IPS DF 19.7 (cell line): ENCODE data around the gene TM9SF2.
"Not testable (repeated sequence)": the region's sequence is repeated elsewhere in the genome, so short reads cannot be mapped to it uniquely, and the experiment has no call there.

Experiments used
- DNase-seq: peaks from one replicate; pipeline ENCODE4 v3.0.0-alpha.2; 2013; ENCODE audit warnings: low read depth, low spot score

TM9SF2 gene, protein sequence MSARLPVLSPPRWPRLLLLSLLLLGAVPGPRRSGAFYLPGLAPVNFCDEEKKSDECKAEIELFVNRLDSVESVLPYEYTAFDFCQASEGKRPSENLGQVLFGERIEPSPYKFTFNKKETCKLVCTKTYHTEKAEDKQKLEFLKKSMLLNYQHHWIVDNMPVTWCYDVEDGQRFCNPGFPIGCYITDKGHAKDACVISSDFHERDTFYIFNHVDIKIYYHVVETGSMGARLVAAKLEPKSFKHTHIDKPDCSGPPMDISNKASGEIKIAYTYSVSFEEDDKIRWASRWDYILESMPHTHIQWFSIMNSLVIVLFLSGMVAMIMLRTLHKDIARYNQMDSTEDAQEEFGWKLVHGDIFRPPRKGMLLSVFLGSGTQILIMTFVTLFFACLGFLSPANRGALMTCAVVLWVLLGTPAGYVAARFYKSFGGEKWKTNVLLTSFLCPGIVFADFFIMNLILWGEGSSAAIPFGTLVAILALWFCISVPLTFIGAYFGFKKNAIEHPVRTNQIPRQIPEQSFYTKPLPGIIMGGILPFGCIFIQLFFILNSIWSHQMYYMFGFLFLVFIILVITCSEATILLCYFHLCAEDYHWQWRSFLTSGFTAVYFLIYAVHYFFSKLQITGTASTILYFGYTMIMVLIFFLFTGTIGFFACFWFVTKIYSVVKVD

DNA sequence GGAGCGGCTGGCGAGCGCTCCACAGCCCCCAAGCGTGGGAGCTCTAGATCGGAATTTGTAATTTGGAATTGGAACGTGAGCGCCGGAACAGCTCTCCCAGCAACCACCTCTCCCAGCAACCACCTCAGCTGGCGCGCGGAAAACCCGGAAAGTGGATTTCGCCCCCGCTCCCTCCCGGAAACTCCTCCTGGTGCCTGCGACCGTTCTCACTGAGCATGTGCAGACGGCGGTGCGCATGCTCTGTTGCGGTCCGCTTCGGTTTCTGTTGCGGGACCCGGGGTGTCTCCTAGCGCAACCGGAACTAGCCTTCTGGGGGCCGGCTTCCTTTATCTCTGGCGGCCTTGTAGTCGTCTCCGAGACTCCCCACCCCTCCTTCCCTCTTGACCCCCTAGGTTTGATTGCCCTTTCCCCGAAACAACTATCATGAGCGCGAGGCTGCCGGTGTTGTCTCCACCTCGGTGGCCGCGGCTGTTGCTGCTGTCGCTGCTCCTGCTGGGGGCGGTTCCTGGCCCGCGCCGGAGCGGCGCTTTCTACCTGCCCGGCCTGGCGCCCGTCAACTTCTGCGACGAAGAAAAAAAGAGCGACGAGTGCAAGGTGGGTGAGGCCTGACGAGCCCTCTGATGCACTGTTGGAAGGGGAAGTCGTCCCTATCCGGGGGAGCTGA lies at the start of gene TM9SF2:
Gene TM9SF2 (plus strand): TSS at position 289 of the 664 bp plus-strand sequence. CDS start 135 bp downstream, at position 424.
- peak; percentile 94 for DNase-seq

DNA sequence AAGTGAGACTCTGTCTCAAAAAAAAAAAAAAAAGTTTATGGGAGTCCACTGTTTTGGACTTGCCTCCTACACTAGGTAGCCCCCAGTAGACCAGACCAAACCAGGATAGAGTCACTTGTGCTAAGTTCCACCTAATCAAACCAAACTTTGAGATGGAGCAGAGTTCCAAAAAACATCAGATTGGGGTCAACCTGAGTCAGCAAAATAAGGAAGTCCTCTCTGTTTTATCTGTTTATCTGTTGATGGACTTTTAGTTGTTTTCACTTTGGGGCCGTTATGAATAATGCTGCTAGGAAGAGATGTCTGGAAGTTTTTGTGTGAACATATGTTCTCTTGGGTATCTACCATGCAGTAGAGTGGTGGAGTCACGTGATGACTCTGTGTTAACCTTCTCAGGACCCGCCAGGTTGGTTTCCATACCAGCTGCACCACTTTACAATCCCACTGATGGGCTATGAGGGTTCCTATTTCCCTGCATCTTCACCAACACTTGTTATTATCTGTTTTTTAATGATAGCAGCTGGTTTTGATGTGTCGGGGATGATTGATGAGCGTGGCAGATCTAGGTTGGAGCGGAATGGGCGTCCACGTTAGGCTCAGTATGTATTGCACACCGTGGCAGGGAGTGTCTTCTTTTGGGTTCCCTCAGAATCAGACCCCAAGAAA lies 46.6 kb upstream of the TM9SF2 start:
- no peak for DNase-seq

- no peak for DNase-seq
These were observed 42.0 kb upstream of the TM9SF2 start for GRCh38 chr13:99459099-99459850.

DNA sequence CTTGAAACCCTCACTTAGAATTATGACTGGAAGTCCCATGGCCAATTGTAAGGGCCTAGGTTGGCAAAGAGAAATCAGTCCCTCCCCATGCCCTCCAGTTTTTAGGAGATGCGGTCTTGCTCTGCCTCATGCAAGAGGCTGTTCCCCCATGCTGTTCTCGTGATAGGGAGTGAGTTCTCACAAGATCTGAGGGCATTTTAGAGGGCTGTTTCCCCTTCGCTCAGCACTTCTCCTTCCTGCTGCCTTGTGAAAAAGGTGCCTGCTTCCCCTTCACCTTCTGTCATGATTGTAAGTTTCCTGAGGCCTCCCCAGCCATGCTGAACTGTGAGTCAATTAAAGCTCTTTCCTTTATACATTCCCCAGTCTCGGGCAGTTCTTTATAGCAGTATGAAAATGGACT lies 40.5 kb upstream of the TM9SF2 start:
- DNase-seq = not testable (repeated sequence)

DNA sequence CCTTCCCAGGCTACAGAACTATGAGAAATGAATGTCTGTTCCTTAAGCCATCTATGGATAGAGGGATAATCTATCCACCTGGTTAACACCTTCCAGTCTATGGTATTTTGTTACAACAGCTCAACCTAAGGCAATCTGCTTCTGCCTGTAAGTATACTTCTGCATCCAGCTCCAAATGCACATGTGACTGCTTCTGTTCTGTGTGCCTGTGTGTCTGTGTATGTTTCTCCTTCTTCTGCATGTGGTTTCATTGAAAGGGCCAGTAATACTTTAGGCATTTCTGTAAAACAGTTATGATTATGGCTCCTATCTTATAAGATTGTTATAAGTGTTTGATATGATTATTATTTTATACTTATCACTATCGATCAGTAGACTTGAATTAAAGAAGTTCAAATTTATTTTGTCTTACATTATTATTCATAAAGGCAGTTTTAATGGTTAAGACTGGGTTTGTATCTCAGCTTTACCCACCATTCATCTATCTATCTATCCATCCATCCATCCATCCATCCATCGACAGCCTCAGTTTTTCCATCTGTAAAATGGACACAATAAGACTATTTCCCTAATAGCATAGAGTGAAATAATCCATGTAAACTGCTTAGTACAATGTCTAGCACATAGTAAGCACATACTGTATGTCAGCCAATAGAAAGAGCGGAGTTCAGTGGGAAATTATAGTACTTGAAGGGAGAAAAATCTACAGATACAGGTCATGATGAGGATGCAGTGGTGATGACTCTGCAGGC lies 37.5 kb upstream of the TM9SF2 start:
- no peak for DNase-seq

DNA sequence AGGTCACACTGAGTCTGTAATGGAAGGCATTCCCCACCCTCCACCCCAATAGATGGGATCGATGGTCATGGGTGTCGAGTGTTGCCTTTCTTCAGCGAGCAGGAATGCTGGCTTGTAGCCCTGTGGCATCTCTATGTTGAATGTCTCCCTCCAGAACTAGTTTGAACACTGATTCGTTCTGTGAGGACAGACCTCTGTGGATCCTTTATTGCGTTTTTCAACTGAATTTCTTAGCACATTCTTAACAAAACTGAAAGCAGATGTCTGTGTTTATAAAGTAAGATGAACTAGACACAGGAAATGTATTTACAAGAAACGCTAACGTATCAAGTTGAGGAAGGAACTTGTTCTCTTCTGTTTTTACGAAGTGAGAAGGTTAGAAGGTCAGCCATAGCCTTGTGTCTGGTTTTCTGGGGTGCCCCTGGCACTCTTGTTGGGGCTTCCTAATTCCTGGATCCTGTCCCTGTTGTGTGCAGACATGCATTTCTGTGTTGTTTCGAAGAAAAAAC lies 36.8 kb upstream of the TM9SF2 start:
- no peak for DNase-seq

GRCh38 chr13:99465454-99465853 lies 35.8 kb upstream of the TM9SF2 start:
- DNase-seq = no peak

- no peak for DNase-seq
These were observed 33.5 kb upstream of the TM9SF2 start for GRCh38 chr13:99467764-99468163.

- no peak for DNase-seq
These were observed 32.2 kb upstream of the TM9SF2 start for GRCh38 chr13:99469041-99469440.

- DNase-seq = no peak
These were observed 31.2 kb upstream of the TM9SF2 start for GRCh38 chr13:99470027-99470426.

DNA sequence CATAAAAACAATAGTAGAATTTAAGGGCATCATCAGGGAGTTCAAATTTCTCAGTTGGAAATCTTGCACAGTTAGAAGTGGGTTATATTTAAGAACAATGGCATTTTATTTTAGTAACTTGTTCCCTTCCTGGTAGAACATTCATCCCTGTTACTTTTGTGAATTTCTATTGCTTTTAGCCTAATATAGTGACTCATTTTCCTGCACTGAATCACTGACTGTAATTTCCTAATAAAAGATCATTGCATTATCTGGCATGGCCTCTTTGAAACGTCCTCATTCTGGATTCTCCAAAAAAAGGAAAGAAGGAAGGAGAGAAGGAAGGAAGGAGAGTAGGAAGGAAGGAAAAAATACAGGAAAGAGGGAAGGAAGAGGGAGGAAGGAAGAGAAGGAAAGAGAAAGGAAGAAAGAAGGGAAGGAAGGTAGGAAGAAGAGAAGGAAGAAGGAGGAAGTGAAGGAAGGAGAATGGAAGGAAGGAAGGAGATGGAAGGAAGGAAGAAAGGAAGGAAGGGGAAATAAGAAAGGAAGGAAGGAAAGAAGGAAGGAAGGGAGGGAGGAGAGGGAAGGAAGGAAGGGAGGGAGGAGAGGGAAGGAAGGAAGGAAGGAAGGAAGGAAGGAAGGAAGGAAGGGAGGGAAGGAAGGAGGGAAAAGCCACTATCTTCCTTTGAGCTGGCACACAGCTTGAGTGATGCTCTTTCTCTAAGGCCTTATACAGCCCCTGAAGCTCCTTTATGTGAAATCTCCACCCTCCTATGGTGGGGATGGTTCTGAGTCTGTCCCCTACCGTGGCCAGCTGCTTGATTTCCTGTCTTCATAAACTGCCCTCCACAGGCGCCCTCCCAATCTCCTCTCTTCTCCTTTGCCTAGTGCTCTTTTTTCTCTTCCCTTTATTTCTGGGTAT lies 29.8 kb upstream of the TM9SF2 start:
- DNase-seq = no peak

GRCh38 chr13:99472122-99472440 lies 29.2 kb upstream of the TM9SF2 start:
- DNase-seq = no peak

- DNase-seq = no peak
These were observed 27.8 kb upstream of the TM9SF2 start for GRCh38 chr13:99473515-99473914.

DNA sequence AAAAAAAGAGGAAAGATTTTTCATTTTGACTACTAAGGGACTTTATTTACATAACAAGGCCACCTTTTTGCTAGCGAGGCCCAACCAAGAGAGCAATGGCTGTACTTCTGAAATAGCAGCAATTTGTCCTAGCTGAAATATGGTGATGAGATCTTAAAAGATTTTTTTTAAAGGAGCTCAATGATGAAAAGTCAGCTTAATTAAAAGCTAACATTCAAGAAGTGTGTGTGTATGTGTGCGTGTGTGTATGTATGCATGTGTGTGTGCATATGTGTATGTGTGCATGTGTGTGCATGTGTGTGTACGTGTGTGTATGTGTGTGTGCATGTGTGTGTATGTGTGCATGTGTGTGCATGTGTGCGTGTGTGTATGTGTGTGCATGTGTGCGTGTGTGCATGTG lies 24.6 kb upstream of the TM9SF2 start:
- DNase-seq = no peak

GRCh38 chr13:99477493-99477892 lies 23.8 kb upstream of the TM9SF2 start:
- DNase-seq = no peak

- no peak for DNase-seq
These were observed 19.9 kb upstream of the TM9SF2 start for GRCh38 chr13:99481366-99481765.

DNA sequence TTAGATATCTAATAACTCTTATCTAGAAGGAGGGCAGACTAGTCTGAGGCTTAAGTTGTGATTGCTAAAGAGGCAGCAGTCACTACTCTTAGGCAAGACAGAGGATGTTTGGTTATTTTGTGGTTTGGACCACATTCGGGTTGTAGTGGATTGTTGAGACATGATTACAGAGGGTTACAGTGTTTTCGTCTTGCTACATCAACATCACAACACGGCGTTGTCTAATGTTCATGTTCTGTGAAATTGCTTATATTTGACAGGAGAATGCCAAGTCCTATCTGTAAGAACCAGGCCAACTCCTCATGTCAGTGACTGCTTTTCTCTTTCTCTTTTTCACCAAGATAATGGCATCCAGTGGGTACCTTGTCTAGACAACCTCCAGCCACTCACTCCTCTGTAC lies 16.8 kb upstream of the TM9SF2 start:
- DNase-seq = no peak

- DNase-seq = no peak
These were observed 14.3 kb upstream of the TM9SF2 start for GRCh38 chr13:99486996-99487395.

DNA sequence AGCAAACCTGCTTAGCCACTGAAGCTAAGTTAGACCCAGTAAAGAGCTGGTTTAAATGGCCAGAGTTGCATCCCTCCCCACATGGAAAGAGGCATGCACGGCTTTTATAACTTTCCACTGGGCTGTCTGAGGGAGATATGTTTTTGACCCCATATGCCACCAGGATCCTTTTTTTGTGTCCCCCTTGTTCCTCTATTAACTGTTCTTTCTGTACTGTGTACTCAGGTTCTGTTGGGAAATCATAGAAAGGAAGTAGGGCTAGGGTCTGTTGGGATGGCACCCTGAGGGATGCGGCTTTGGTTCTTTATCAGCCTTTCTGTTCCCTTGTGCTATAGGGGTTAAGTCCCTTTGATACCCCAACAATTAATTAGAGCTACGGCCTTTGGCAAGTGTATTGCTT lies 12.2 kb upstream of the TM9SF2 start:
- DNase-seq = no peak

GRCh38 chr13:99491750-99492149 lies 9.5 kb upstream of the TM9SF2 start:
- not testable (repeated sequence) for DNase-seq
